ENCODE results near the gene PRKAB1.

Gene PRKAB1

GRCh38 chr12:119712721-119713120, 44.8 kb downstream of the PRKAB1 start:
- DNase-seq (ENCODE audit: low read depth in 2 of 2): no peak

- DNase-seq (ENCODE audit: low read depth in 2 of 2): no peak
These were observed 45.7 kb downstream of the PRKAB1 start for GRCh38 chr12:119713551-119714031.

GRCh38 chr12:119714614-119715267, 46.8 kb downstream of the PRKAB1 start:
- no peak for DNase-seq (ENCODE audit: low read depth in 2 of 2)

- DNase-seq (ENCODE audit: low read depth in 2 of 2): no peak
These were observed 47.3 kb downstream of the PRKAB1 start for GRCh38 chr12:119715268-119715620.

GRCh38 chr12:119718141-119718540, 50.2 kb downstream of the PRKAB1 start:
- DNase-seq (ENCODE audit: low read depth in 2 of 2): no peak

- no peak for DNase-seq (ENCODE audit: low read depth in 2 of 2)
These were observed 52.4 kb downstream of the PRKAB1 start for GRCh38 chr12:119720349-119720748.

GRCh38 chr12:119721306-119721705, 53.4 kb downstream of the PRKAB1 start:
- no peak for DNase-seq (ENCODE audit: low read depth in 2 of 2)

- no peak for DNase-seq (ENCODE audit: low read depth in 2 of 2)
These were observed 57.6 kb downstream of the PRKAB1 start for GRCh38 chr12:119725523-119725922.

- DNase-seq (ENCODE audit: low read depth in 2 of 2): no peak
These were observed 59.9 kb downstream of the PRKAB1 start for GRCh38 chr12:119727600-119728443.

- DNase-seq (ENCODE audit: low read depth in 2 of 2): no peak
These were observed 60.5 kb downstream of the PRKAB1 start for GRCh38 chr12:119728444-119728745.

- no peak for DNase-seq (ENCODE audit: low read depth in 2 of 2)
These were observed 61.9 kb downstream of the PRKAB1 start for GRCh38 chr12:119729871-119730270.

GRCh38 chr12:119730381-119730780, 62.4 kb downstream of the PRKAB1 start:
- DNase-seq (ENCODE audit: low read depth in 2 of 2): no peak
